ENCODE measurements around the gene KRTAP4-3.

GRCh38 chr17:41149652-41149985 is 18.4 kb downstream of the KRTAP4-3 start, which contains the start of gene KRTAP4-5:
- TF ChIP-seq, protein P1, sequence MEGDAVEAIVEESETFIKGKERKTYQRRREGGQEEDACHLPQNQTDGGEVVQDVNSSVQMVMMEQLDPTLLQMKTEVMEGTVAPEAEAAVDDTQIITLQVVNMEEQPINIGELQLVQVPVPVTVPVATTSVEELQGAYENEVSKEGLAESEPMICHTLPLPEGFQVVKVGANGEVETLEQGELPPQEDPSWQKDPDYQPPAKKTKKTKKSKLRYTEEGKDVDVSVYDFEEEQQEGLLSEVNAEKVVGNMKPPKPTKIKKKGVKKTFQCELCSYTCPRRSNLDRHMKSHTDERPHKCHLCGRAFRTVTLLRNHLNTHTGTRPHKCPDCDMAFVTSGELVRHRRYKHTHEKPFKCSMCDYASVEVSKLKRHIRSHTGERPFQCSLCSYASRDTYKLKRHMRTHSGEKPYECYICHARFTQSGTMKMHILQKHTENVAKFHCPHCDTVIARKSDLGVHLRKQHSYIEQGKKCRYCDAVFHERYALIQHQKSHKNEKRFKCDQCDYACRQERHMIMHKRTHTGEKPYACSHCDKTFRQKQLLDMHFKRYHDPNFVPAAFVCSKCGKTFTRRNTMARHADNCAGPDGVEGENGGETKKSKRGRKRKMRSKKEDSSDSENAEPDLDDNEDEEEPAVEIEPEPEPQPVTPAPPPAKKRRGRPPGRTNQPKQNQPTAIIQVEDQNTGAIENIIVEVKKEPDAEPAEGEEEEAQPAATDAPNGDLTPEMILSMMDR (IDR thresholded peaks at IDR 0.05): no peak
- no peak for TF ChIP-seq POLR2AphosphoS5 (IDR thresholded peaks at IDR 0.05; ENCODE audit: low read depth, low read length)
- 0 out of 4 replicates have a peak, but pooled peaks of 1 of the 2 experiments have one; percentile 30 for TF ChIP-seq REST (IDR thresholded peaks at IDR 0.05; ENCODE audit: insufficient read depth in 1 of 2, low read depth in 2 of 2, low read length in 1 of 2)
- TF ChIP-seq SIN3A (IDR thresholded peaks at IDR 0.05; ENCODE audit: borderline replicate concordance, insufficient read depth, low read depth, low read length): no peak
- TF ChIP-seq TCF7L2 (IDR thresholded peaks at IDR 0.05; ENCODE audit: low read depth, low read length): no peak
